Right forelimb (tissue), 1 donor: ENCODE results near the gene GALNT3.

ENCODE experiments used
- DNase-seq: peaks from one replicate; pipeline ENCODE4 v3.0.0-alpha.2; 2018

Gene GALNT3

GRCh38 chr2:165795011-165795410, 964 bp upstream of the GALNT3 start:
- no peak for DNase-seq

- no peak for DNase-seq
Measured at GRCh38 chr2:165794536-165794928, 485 bp upstream of the GALNT3 start.

- peak; percentile 45 for DNase-seq
Measured at GRCh38 chr2:165793161-165793778, 777 bp downstream of the GALNT3 start.

- no peak for DNase-seq
Measured at GRCh38 chr2:165792104-165792454, 2.0 kb downstream of the GALNT3 start.

- DNase-seq = no peak
Measured at GRCh38 chr2:165791421-165792103, 2.5 kb downstream of the GALNT3 start.

- DNase-seq = no peak
Measured at GRCh38 chr2:165790466-165790865, 3.6 kb downstream of the GALNT3 start.

GRCh38 chr2:165787334-165787733, 6.7 kb downstream of the GALNT3 start:
- DNase-seq = no peak

- no peak for DNase-seq
Measured at GRCh38 chr2:165779706-165780105, 14.3 kb downstream of the GALNT3 start.

GRCh38 chr2:165778653-165779451, 15.2 kb downstream of the GALNT3 start:
- no peak for DNase-seq

- no peak for DNase-seq
Measured at GRCh38 chr2:165778187-165778556, 15.9 kb downstream of the GALNT3 start.

GRCh38 chr2:165777522-165778186, 16.4 kb downstream of the GALNT3 start:
- DNase-seq = no peak

- no peak for DNase-seq
Measured at GRCh38 chr2:165776796-165777195, 17.3 kb downstream of the GALNT3 start.

- DNase-seq = no peak
Measured at GRCh38 chr2:165776013-165776412, 18.0 kb downstream of the GALNT3 start.

GRCh38 chr2:165773684-165774083, 20.4 kb downstream of the GALNT3 start:
- DNase-seq = no peak

GRCh38 chr2:165772183-165772582, 21.9 kb downstream of the GALNT3 start:
- no peak for DNase-seq

GRCh38 chr2:165766326-165766927, 27.6 kb downstream of the GALNT3 start:
- DNase-seq = no peak

GRCh38 chr2:165762723-165763122, 31.3 kb downstream of the GALNT3 start:
- no peak for DNase-seq

GRCh38 chr2:165757906-165758675, 36.0 kb downstream of the GALNT3 start:
- DNase-seq = no peak

GRCh38 chr2:165746501-165746900, 47.5 kb downstream of the GALNT3 start:
- DNase-seq = no peak

- no peak for DNase-seq
Measured at GRCh38 chr2:165745916-165746315, 48.1 kb downstream of the GALNT3 start.

GRCh38 chr2:165743442-165743841, 50.6 kb downstream of the GALNT3 start:
- DNase-seq = no peak

- no peak for DNase-seq
Measured at GRCh38 chr2:165725421-165725820, 68.6 kb downstream of the GALNT3 start.
